H1 (cell line): ENCODE data around the gene TPD52L2. TPM values are rescaled to one million over a fixed set of nuclear protein-coding genes. Genes with fewer than 3 reads are reported as not detected.

Source experiments
- CTCF ChIA-PET: fragments of 300-600 bp; sonication (Branson Sonifier 250); formaldehyde crosslinking; loops from one replicate; lab custom pipeline; 2021; ENCODE audit not compliant: partially characterized antibody; lab: Charles Lee
- POLR2A ChIA-PET: fragments of 300-600 bp; sonication (Branson Sonifier 250); formaldehyde crosslinking; loops from one replicate; lab custom pipeline; 2021; ENCODE audit warnings: inconsistent platforms; ENCODE audit not compliant: partially characterized antibody; lab: Charles Lee
- DNase-seq, 2 experiments: peaks; one replicate each; pipeline versions ENCODE4 v3.0.0 to v3.0.0-alpha.2; 2010 to 2022; ENCODE audit warnings: low spot score in 2 of 2, low read depth in 1 of 2, mixed read lengths in 1 of 2
- FAIRE-seq: peaks from 2 replicates; lab custom pipeline; 2011; peaks lifted over from hg19 to GRCh38; lab: Jason Lieb, UNC
- H2AFZ ChIP-seq: 2 replicates; pipeline ENCODE4 v1.8.1; 2012; ENCODE audit warnings: low read length, inconsistent platforms
- H2AK5ac ChIP-seq: 2 replicates; pipeline ENCODE4 v1.6.1; 2013; ENCODE audit warnings: low read depth, low read length
- H2BK120ac ChIP-seq: replicated peaks from 2 replicates; pipeline ENCODE3; 2013; ENCODE audit warnings: low read depth, low read length, inconsistent platforms
- H2BK12ac ChIP-seq: 2 replicates; pipeline ENCODE4 v1.6.1; 2013; ENCODE audit warnings: low read depth, low read length
- H2BK15ac ChIP-seq: 2 replicates; pipeline ENCODE4 v1.6.1; 2013; ENCODE audit warnings: low read length
- H2BK20ac ChIP-seq: 2 replicates; pipeline ENCODE4 v1.6.1; 2013; ENCODE audit warnings: low read length
- H2BK5ac ChIP-seq: 2 replicates; pipeline ENCODE4 v1.6.1; 2013; ENCODE audit warnings: low read depth, low read length
- H3K14ac ChIP-seq: 2 replicates; pipeline ENCODE4 v1.6.1; 2013; ENCODE audit warnings: inconsistent platforms; ENCODE audit not compliant: insufficient read length
- H3K18ac ChIP-seq: 2 replicates; pipeline ENCODE4 v1.6.1; 2013; ENCODE audit warnings: low read length; ENCODE audit errors: extremely low read depth
- H3K23ac ChIP-seq: 2 replicates; pipeline ENCODE4 v1.6.1; 2013; ENCODE audit warnings: inconsistent platforms; ENCODE audit not compliant: insufficient read length
- H3K23me2 ChIP-seq: 2 replicates; pipeline ENCODE4 v1.6.1; 2013; ENCODE audit warnings: low read depth, low read length
- H3K27ac ChIP-seq: 2 replicates; pipeline ENCODE4 v1.6.1; 2011; ENCODE audit warnings: low read depth, low read length, inconsistent platforms
- H3K27me3 ChIP-seq, 4 experiments: replicated peaks in 1 of 4; 1 replicate in 1 of 4; 2 replicates in 3 of 4; pipeline versions ENCODE4 v1.6.1 to v1.8.1; 2011 to 2013; ENCODE audit warnings: low read length in 3 of 4, mild to moderate bottlenecking in 3 of 4, inconsistent platforms in 2 of 4, mixed read lengths in 2 of 4, moderate library complexity in 1 of 4; ENCODE audit not compliant: control insufficient read depth in 3 of 4, insufficient read depth in 3 of 4; ENCODE audit errors: extremely low read depth in 1 of 4
- H3K36me3 ChIP-seq, 4 experiments: 2 replicates each; pipeline versions ENCODE4 v1.6.1 to v1.8.1; 2011 to 2013; ENCODE audit warnings: mild to moderate bottlenecking in 4 of 4, low read length in 3 of 4, moderate library complexity in 2 of 4, control low read depth in 1 of 4, inconsistent platforms in 1 of 4; ENCODE audit not compliant: insufficient read depth in 4 of 4, control insufficient read depth in 2 of 4
- H3K4ac ChIP-seq: replicated peaks from 2 replicates; pipeline ENCODE3; 2013; ENCODE audit warnings: low read length, low read depth, mixed read lengths, inconsistent platforms; ENCODE audit not compliant: insufficient read length
- H3K4me1 ChIP-seq, 4 experiments: replicated peaks in 1 of 4; 1 replicate in 1 of 4; 2 replicates in 3 of 4; pipeline versions ENCODE4 v1.6.1 to v1.8.1; 2011 to 2013; ENCODE audit warnings: low read length in 3 of 4, inconsistent platforms in 2 of 4, mixed read lengths in 1 of 4; ENCODE audit not compliant: insufficient read depth in 4 of 4, control insufficient read depth in 3 of 4
- H3K4me2 ChIP-seq, 2 experiments: 2 replicates each; pipeline versions ENCODE4 v1.6.1 to v1.8.1; 2011 to 2013; ENCODE audit warnings: low read depth in 2 of 2, low read length in 2 of 2, control low read depth in 1 of 2, inconsistent platforms in 1 of 2, mild to moderate bottlenecking in 1 of 2; ENCODE audit not compliant: insufficient read depth in 1 of 2
- H3K4me3 ChIP-seq, 4 experiments: fragments of 200-600, 300-600 bp in 1 of 4; sonication (generic), shearing (Covaris generic), sonication (Bioruptor Twin) in 1 of 4; 2 replicates each; pipeline versions ENCODE4 v1.5.1 to v1.8.1; 2011 to 2016; ENCODE audit warnings: low read length in 4 of 4, low read depth in 3 of 4, control low read depth in 2 of 4, inconsistent platforms in 2 of 4, mild to moderate bottlenecking in 2 of 4, mixed read lengths in 1 of 4, moderate library complexity in 1 of 4; ENCODE audit not compliant: insufficient read depth in 2 of 4; ENCODE audit errors: extremely low read depth in 1 of 4
- H3K56ac ChIP-seq: replicated peaks from 2 replicates; pipeline ENCODE3; 2013; ENCODE audit warnings: low read depth, mild to moderate bottlenecking, mixed read lengths, low read length, inconsistent platforms; ENCODE audit not compliant: insufficient read length
- H3K79me1 ChIP-seq: 2 replicates; pipeline ENCODE4 v1.6.1; 2013; ENCODE audit warnings: low read depth, low read length, control low read depth
- H3K79me2 ChIP-seq, 2 experiments: 2 replicates each; pipeline versions ENCODE4 v1.6.1 to v1.8.1; 2012 to 2013; ENCODE audit warnings: low read length in 2 of 2, mild to moderate bottlenecking in 2 of 2, inconsistent platforms in 1 of 2; ENCODE audit not compliant: insufficient read depth in 2 of 2, control insufficient read depth in 1 of 2
- H3K9ac ChIP-seq, 4 experiments: replicated peaks in 1 of 4; 1 replicate in 1 of 4; 2 replicates in 3 of 4; pipeline versions ENCODE4 v1.6.1 to v1.8.1; 2011 to 2013; ENCODE audit warnings: low read depth in 3 of 4, low read length in 3 of 4, control low read depth in 2 of 4, mild to moderate bottlenecking in 2 of 4, moderate library complexity in 2 of 4, inconsistent platforms in 1 of 4; ENCODE audit errors: extremely low read depth in 1 of 4
- H3K9me3 ChIP-seq, 2 experiments: 2 replicates each; pipeline versions ENCODE4 v1.6.1 to v1.8.1; 2012 to 2013; ENCODE audit warnings: mild to moderate bottlenecking in 2 of 2, moderate library complexity in 2 of 2, control low read depth in 1 of 2, inconsistent platforms in 1 of 2, low read depth in 1 of 2, low read length in 1 of 2, mixed read lengths in 1 of 2; ENCODE audit not compliant: insufficient read depth in 2 of 2
- H4K20me1 ChIP-seq, 2 experiments: replicated peaks in 1 of 2; 2 replicates each; pipeline versions ENCODE3 to v1.8.1; 2011 to 2013; ENCODE audit warnings: inconsistent platforms in 2 of 2, low read length in 2 of 2, mild to moderate bottlenecking in 1 of 2; ENCODE audit not compliant: insufficient read depth in 2 of 2, control insufficient read depth in 1 of 2
- H4K5ac ChIP-seq: 2 replicates; pipeline ENCODE4 v1.6.1; 2013; ENCODE audit warnings: low read length, low read depth, mixed read lengths, inconsistent platforms; ENCODE audit not compliant: insufficient read length
- H4K8ac ChIP-seq: 2 replicates; pipeline ENCODE4 v1.8.0; 2013; ENCODE audit warnings: mild to moderate bottlenecking, moderate library complexity, low read length, inconsistent platforms; ENCODE audit not compliant: insufficient read depth; ENCODE audit errors: extremely low read depth
- H4K91ac ChIP-seq: replicated peaks from 2 replicates; pipeline ENCODE3; 2013; ENCODE audit warnings: low read length, mixed read lengths, inconsistent platforms; ENCODE audit not compliant: insufficient read length
- SP4 ChIP-seq: IDR thresholded peaks from 2 replicates; pipeline ENCODE4 v1.6.1; 2012; ENCODE audit warnings: low read length, inconsistent platforms
- WGBS, 2 experiments: shearing (Covaris generic) in 1 of 2; methylation state at CpG; one replicate each; pipeline versions ENCODE4 v1.1.6 to v1.1.7; 2013 to 2015; ENCODE audit warnings: low lambda C conversion rate in 2 of 2, mixed read lengths in 2 of 2, inconsistent platforms in 1 of 2, low coverage in 1 of 2, missing lambda C conversion rate in 1 of 2; ENCODE audit not compliant: insufficient replicate concordance in 2 of 2, insufficient coverage in 1 of 2, insufficient read length in 1 of 2; ENCODE audit errors: extremely low coverage in 1 of 2, missing lambda C conversion rate in 1 of 2; 5-methylcytosine and 5-hydroxymethylcytosine counted together
- polyA plus RNA-seq, 7 experiments: library from polyadenylated mRNA; depleted of rRNA in 3 of 7; stranded (reverse) in 5 of 7; unstranded in 2 of 7; fragments of >200 nt in 5 of 7; fragments of 200-250 nt in 2 of 7; gene quantifications; 1 replicate in 5 of 7; 2 replicates in 1 of 7; 4 replicates in 1 of 7; pipeline versions ENCODE4 v1.2.1 to v1.2.3, GENCODE V29; 2011 to 2013; ENCODE audit warnings: missing spikeins in 2 of 7, mixed read lengths in 2 of 7
- total RNA-seq: library from RNA; stranded (reverse); fragmentation: NEBNext Ultra II Directional; extraction: Animal tissue kit (Norgen Biotek cat#: 25700); gene quantifications from 2 replicates; pipeline ENCODE4 v1.2.1, GENCODE V29; 2021

The TPD52L2 gene
- total and polyA plus RNA-seq, 2 of the 8 experiments (the other 6 are each of a cell fraction or from before 2014, with no cell fraction given): 77.1 to 80.2 TPM

- Histone ChIP-seq H3K9me3 (no peaks in the 10 kb centered on the region; a peak in 1 of 4 replicates), H3K79me1 (no peaks in the 10 kb centered on the region; the same call in 1 of the 2 replicates), H2BK12ac (no peak overlapping the region), H3K4me1 (no peaks in the 10 kb centered on the region; a peak in 2 of 7 replicates), H2BK120ac (no peak overlapping the region), H3K36me3 (no peaks in the 10 kb centered on the region), H3K9ac (no peak overlapping the region), H3K79me2 (peaks cover 0 to 32% of the 10 kb centered on the region in 2 experiments; a peak in 2 of 4 replicates), H2BK20ac (no peak overlapping the region), H3K56ac (no peak overlapping the region), H3K4me3 (no peak overlapping the region), H3K27ac (no peak overlapping the region), H3K18ac (no peak overlapping the region), H3K14ac (no peak overlapping the region), H2BK15ac (no peak overlapping the region), H2BK5ac (no peak overlapping the region), H3K4me2 (no peak overlapping the region), H2AFZ (no peak overlapping the region), H2AK5ac (no peak overlapping the region), H3K4ac (no peak overlapping the region), H3K23ac (no peak overlapping the region), H3K23me2 (no peaks in the 10 kb centered on the region), H4K5ac (no peak overlapping the region), H3K27me3 (no peaks in the 10 kb centered on the region), H4K91ac (no peak overlapping the region), H4K8ac (no peak overlapping the region), H4K20me1 (peaks cover 0 to 1% of the 10 kb centered on the region in 2 experiments)
- ChIA-PET CTCF (interaction anchor here (1.4 to 2.4 kb wide), 3 partner anchors 12 to 19 kb away, joined by 3 to 6 read pairs (median 4); no protein-coding TSS in a partner anchor), POLR2A (interaction anchor here (0.6 to 1.2 kb wide), 3 partner anchors 24 to 262 kb away, joined by 3 read pairs; partner anchors contain the start of gene STMN3)
- 94% methylated on average over 6 of the region's 6 CpGs; no CpG with 5 or more reads in 1 of the 2 experiments for WGBS, 2 experiments
- no peak for DNase-seq
- no peak for FAIRE-seq
- no peak for TF ChIP-seq SP4
Measured at GRCh38 chr20:63915471-63915870, 50.4 kb downstream of the TPD52L2 start.
